Measurements from ENCODE around the gene LRFN4.

DNA sequence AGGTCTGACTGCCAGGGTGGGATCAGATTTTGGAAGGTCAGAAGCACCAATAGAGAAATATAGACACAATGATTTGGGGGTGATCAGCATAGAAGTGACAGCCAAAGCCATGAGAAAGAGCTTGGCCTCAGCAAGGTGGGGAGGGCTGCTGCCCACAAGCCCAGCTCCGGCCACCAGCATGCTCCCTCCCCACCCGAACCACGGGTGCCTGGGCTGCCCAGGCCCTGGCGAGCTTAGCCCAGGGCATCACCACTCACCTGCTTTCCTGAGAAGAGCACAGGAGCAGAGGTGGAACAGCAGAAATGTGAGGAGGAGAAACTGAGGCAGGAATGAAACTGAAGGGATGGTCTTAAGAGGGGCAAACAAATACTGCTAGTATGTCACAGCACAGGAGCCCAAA is 48.8 kb downstream of the LRFN4 start:
- TF ChIP-seq, protein P1, sequence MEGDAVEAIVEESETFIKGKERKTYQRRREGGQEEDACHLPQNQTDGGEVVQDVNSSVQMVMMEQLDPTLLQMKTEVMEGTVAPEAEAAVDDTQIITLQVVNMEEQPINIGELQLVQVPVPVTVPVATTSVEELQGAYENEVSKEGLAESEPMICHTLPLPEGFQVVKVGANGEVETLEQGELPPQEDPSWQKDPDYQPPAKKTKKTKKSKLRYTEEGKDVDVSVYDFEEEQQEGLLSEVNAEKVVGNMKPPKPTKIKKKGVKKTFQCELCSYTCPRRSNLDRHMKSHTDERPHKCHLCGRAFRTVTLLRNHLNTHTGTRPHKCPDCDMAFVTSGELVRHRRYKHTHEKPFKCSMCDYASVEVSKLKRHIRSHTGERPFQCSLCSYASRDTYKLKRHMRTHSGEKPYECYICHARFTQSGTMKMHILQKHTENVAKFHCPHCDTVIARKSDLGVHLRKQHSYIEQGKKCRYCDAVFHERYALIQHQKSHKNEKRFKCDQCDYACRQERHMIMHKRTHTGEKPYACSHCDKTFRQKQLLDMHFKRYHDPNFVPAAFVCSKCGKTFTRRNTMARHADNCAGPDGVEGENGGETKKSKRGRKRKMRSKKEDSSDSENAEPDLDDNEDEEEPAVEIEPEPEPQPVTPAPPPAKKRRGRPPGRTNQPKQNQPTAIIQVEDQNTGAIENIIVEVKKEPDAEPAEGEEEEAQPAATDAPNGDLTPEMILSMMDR (IDR thresholded peaks at IDR 0.05; ENCODE audit: insufficient read depth, low read length, poor library complexity, severe bottlenecking): no peak
- TF ChIP-seq EZH2phosphoT487 (conservative IDR thresholded peaks at IDR 0.05; ENCODE audit: low read length): no peak
